Measurements from ENCODE around the gene MRPS9. TPM values are rescaled to one million over a fixed set of nuclear protein-coding genes. Genes with fewer than 3 reads are reported as not detected.

The MRPS9 gene
- 23.9 and 28.4 TPM in 2 replicates for total RNA-seq
- polyA plus RNA-seq (2012), result 17.1 TPM

DNA sequence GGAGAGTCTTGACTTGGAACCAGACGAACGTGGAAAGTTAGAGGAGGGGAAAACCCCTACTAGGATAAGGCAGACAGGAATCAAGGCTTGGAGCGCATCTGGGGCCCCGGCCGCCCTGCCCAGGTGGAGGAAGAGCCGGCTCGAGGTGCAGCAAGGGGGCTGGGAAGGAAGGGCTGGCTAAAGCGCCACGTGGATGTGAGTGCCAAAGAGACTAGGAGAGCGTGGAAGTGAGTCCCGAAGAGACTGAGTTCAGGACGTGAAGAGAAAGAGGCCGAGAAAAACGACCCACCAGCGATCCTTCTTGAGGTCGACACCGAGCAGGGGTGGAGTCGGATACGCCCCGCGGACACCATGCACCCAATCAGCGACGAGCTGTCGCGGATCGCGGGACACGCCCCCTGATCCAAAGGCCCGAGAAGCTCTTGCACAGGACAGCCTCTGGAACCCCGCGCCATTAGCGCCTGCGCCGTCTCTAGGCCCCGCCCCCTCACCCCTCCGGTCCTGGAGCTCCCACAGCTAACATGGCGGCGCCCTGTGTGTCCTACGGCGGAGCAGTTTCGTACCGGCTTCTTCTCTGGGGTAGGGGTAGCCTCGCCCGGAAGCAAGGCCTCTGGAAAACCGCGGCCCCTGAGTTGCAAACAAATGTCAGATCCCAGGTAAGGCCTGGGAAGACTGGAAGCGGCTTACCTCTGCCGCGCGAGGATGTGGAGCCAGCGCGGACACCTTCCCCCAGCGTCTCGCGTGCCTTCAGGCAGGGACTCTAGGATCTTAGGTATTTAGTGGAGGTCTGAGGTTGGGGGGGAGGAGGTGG lies at the start of gene MRPS9:
MRPS9 (plus strand) TSS at position 498 of the 811 bp plus-strand sequence; CDS start at position 522, 24 bp downstream.
- peak; percentile 98 for DNase-seq (ENCODE audit: low read depth)

DNA sequence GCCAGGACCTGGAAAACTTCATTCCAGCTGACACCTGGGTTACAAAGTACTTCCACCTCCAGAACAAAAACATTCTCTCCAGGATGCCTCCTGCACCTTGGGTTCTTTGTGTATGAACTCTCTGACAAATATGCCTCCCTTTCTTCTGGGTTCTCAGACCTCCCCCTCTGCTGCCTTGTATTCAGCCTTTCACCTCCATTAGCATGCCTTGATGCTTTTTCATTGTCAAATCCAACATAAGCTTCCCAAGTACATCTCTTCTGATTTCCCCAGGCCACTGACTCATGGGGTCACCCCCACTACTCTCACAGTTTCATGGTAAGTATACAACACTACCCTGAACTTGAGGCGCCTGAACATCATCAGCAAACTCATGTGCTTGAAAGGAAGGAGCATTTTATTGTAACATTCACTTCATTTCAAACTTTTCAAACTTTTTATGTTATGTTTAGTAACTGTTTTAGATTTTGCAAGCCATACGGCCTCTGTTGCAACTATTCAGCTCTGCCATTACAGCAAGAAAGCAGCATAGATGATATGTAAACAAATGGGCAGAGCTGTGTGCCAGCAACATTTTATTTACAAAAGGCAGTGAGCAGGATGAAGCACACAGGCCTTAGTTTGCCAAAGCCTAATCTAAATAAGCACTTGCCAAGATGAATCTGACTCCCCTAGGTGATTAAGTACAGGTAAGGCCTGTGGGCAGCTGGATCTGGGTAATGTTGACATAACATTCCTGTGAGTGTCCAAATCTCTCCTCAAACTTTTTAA lies 32.5 kb upstream of the MRPS9 start:
- no peak for DNase-seq (ENCODE audit: low read depth)

DNA sequence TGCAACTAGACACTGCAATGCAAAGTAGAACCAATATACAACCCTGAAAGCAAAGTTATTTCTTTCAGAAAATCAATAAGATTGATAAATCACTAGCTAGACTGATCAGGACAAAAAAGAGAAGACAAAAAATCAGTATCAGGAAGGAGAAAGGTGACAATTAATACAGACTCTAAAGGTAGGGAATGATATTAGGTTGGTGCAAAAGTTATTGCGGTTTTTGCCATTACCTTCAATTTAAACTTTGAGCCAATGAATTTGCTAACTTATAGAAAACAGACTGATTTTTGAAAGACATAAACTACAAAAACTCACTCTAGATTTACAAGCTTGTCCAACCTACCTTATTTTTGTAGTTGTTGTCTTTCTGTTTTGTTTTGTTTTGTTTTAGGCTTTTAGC lies 30.5 kb upstream of the MRPS9 start:
- DNase-seq (ENCODE audit: low read depth), result no peak

DNA sequence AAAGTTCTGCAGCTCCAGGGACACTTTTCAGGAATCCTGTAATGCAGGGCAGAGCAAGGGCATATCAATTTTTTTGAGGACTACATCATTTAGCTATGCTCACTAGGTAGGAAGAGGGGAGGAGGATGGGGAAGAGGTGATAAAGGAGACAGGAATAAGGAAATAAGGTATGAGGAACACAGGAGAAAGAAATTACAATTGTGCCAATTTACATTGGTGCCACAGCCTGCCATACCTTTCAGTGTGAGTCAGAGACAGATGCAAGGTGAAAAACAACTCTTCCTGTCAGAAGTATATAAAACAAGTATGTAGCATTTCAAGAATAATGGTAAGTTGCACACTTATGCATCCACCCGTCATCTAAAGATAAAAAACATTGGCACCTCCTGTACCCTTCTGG lies 5.4 kb upstream of the MRPS9 start:
- no peak for DNase-seq (ENCODE audit: low read depth)

DNA sequence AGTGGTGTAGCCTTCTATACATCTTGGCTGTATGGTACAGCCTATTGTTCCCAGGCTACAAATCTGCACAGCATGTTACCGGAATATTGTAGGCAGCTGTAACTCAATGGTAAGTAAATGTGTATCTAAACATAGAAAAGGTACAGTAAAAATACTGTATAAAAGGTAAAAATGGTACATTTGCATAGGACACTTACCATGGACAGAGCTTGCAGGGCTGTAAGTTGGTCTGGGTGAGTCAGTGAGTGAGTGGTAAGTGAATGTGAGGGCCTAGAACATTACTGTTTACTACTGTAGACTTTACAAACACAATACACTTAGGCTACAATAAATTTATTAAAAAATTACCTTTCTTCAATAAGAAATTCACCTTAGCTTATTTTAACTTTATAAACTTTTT lies 3.7 kb upstream of the MRPS9 start:
- DNase-seq (ENCODE audit: low read depth), result no peak

DNA sequence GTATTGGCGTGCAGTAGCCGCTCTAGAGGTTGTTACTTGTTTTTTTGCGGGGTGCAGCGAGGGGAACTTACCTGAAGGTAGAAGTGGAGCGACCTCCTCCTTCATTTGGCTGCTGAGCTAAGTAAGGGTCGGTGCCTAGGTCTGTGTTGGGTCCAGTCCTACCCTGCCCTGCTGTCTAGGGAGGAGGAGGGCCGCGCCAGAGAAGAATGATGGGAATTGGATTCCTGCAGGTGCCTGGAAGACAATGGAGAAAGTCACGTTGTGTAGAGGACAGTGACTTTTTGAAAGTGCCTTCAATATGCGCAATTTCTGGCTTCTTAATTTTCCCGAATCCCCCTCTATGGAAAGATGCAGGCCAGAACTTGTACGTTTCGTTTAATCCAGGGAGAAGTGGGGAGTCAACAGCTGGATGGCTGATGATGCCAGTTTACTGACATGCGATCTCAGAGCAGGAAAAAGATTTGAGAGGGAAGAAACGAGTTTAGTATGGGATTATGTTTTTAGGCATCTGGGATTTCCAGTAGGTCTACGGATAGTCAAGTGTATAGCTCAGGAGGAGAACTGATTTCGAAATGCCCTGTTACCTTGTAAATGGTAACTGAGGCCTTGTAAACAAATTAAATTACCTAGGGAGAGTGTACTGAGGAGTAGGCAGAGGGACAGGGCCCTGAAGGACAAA lies 653 bp downstream of the MRPS9 start:
- peak; percentile 15 for DNase-seq (ENCODE audit: low read depth)

DNA sequence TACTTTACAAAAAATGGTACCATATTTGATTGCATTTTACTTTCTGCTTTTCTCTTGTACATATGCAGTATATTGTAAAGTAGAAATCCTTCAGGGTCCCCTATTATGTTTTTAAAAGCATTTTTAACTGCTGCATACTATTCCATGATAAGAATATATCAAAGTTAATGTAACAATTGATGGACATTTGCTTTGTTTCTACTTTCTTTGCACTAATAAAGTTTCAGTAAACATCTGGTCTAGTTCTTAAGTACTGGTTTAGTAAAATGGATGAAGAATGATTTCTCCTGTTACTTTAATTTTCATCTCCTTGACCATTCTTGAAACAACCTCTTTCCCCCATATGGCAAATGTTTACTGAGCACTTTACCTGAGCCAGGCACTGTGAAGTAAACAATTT lies 1.7 kb downstream of the MRPS9 start:
- DNase-seq (ENCODE audit: low read depth), result no peak

DNA sequence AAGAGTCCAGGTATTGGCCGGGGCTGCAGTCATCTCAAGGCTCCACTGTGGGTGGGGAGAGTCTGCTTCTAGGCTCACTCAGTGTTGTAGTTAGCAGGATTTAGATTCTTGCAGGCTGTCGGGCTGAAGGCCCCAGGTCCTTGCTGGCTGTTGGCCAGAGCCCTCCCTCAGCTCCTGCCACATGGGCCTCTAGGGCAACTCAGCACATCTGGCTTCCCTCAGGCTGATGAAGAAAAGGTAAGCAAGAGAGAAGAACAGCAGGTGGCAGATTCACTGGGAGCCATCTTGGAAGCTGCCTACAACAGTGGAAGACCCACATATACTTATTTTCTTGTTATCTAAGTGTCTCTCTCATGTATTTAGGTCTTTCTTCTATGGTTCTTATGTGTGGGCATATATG lies 4.3 kb downstream of the MRPS9 start:
- no peak for DNase-seq (ENCODE audit: low read depth)

DNA sequence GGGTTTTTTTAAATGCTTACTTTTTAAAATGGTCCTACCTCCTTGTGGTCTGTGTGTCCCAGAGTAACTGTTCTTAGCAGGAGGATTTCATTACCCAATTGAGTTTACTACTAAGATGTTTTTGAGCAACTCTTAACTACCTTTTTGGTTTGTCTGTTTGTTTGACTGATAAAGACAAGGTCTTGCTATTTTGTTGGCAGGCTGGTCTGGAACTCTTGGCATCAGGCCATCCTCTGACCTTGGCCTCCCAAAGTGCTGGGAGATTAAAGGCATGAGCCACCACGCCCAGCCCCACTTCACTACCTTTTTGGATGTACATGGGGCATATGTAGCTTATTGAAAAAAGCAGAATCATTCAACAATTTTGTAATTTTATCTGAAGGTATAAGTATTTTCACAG lies 14.9 kb downstream of the MRPS9 start:
- peak; percentile 13 for DNase-seq (ENCODE audit: low read depth)

DNA sequence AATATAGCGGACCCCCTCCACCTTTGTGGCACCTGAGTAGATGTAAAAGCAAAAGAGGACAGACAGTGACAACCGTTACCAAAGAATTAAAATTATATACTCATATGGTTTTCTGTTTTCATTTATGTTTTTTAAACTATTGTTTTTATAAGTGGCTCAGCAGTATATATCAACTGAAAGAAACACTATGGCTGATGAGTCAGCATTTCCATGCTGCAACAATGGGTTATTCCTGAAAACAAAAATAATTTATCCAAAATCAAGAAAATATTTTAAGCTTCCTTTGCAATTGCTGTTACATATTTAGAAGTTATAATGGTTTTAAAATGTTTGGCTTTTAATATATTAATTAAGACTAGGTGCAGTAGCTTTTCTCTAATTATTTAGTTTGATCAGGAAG lies 17.7 kb downstream of the MRPS9 start:
- DNase-seq (ENCODE audit: low read depth), result no peak

DNA sequence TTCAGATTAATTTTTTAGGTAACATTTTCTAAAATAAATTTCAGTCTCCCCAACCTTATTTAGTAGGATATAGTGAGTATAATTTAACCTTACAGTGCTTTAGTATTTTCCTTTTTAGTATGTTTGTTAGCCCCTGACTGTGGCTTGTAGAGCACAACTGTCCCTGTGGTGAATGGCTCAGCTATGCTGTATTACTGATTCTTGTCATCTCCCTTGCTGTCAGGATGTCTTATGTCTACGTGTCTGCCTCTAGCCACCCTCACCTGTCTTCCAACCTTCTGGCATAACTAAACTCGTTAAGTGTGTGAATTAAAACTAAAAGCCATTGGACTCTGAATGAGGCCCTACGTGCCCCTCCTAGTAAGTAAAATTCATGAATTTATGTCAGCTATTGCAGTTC lies 18.4 kb downstream of the MRPS9 start:
- peak; percentile 3 for DNase-seq (ENCODE audit: low read depth)

DNA sequence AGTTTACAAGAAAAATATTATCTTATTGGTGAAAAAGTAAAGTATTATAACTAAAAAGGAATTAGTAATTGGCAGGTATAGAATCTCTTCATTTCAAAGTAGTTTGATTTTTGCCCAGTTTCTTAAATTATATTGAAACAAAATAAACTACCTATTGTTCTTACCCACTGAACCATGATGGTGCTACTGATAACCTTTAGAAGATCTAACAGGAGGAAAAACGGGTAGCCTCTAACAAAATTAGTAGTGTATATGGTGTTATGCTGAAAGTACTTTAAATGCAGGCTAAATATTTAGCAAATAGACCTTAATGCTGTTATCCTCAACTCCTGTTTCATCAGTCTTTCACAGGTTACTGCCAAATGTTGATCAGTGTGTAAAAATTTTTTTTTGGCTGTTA lies 19.1 kb downstream of the MRPS9 start:
- no peak for DNase-seq (ENCODE audit: low read depth)

DNA sequence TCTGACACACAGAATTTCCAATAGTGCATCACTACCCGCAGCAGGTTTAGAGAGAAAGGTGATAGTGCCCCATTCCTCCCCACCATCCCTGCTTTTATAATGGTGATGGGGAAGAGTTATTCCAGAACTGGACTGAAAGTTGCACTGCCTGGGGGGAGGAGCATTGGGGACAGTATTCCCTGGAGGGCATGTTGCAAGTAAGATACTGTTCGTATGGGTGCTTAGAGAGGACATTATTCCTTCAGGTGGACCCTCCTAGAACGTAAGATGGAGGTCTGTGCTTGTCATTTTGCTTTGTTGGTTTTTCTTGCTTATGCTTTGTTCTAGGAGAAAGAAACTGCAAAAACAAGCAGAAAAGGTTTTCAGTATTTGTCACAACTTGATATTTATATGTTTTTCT lies 23.7 kb downstream of the MRPS9 start:
- no peak for DNase-seq (ENCODE audit: low read depth)

DNA sequence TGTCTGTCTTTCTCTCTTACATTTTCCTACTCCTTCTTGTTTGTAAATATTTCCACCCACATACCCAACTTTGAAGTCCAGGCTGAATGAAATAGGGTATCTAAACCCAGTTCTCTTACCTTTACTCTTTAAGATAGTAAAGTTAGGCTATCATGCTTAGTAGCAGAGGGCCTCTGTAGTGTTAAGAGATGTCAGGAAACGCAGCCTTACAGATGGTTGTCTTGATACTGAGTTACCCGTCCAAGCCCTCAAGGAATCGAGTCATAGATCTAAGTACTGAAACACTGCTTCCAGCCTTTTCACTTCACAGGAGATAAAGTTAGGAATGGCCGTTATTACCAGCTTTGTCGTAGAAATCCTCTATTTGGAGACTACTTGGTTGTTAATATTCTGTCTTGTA lies 24.3 kb downstream of the MRPS9 start:
- DNase-seq (ENCODE audit: low read depth), result no peak

DNA sequence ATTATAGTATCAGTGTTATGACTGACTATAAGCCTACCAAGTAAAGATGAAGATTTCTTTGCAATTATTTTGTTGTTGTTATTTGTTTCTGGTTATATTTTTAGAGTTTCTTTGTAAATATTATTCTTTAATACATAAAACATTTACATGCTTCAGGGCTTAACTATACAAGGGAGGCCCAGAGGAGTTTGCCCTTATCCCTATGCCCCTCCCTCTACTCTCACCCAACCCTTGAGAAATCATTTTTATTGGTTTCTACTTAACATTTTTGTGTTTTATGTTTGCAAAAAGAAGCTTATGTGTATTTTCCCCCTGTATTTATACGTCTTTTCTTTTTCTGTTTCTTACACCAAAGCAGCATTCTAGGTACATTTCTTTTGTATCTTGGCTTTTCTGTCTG lies 30.5 kb downstream of the MRPS9 start:
- no peak for DNase-seq (ENCODE audit: low read depth)

DNA sequence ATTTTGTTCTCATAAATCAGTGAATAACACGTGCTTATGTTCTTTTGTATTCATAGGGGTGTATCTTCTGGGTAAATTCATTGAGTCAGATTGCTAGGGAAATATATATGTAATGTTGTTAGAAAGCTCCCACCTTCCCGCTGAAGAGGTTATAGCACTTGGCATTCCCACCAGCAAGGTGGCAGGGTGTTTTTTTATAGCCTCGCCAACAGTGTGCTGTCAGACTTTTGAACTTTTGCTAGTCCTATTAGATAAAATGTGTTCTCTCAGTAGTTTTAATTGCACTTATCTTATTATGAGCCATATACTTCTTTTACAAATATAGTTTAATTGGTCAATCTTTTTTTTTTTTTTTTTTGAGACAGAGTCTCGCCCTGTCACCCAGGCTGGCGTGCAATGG lies 31.0 kb downstream of the MRPS9 start:
- no peak for DNase-seq (ENCODE audit: low read depth)

DNA sequence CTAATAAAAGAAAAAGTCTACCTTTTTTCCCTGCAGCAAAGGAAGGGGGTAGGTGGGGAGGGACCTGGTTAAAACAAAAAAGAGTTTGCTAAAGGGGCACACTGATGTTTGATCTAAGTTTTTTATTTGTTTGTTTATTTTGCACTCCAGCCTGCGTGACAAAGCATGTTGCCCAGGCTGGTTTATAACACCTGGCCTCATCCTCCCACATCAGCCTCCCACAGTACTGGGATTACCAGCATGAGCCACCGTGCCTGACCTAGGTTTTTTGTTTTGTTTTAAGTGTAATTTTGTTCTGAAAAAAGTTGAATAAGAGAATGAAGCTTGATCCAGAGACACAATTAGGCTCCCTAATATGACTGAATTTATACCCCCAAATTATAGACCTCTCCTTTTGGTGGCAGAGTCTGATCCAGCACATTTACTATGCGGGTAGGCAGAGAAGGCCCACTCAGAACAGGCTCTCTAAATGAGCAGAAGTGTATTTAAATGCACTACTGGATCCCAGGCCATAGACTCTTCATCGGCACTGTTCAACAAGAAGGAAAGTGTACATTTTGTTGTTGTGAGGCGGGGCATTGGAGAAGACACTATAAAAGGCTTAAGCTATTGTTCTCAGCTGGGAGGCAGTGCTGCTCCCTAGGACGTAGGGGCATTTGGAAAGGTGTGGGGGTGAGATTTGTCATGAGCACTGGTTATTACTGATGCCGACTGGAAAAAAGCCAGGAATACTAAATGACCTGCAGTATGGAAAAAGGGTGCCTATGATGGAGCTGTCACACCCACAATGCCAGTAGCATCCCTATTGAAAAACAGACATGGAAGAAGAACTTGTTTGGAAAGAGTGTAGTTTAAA lies 32.4 kb downstream of the MRPS9 start:
- DNase-seq (ENCODE audit: low read depth), result no peak

DNA sequence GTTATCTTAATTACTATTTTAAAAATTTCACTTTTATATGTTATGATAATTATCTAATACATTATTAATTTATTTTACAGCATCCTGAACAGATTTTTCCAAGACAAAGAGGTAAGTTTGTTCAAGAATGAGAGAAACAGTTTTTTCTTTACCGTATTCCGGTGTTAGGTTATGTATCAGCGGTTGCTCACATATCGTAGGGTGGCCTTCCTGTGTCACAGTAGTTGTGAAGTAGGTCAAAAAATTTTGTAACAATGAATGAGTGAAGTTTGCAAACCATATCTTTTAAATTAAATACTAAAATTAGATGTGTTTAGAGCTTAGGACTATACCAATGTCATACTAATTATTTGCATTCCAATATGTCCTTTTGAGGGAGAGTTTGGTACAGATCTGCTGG lies 33.5 kb downstream of the MRPS9 start:
- DNase-seq (ENCODE audit: low read depth), result no peak

DNA sequence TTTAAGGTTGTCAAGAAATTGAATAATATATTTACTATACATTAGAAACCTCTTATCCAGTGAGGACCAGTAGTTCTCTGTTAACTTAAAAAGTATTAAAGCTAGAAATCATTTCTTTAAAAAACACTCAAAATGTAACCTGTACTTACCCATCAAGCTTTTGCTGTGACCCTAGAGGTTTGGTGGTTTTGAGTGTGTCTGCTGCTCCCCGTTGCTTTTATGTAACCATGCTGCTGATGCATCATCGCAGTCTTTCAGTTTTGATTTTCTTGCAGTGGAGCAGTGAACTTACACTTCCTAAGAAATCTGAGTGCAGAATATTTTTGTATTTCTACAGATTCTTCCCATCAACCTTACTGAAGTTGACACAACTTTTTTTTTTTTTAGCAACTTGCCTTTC lies 34.2 kb downstream of the MRPS9 start:
- DNase-seq (ENCODE audit: low read depth), result no peak

DNA sequence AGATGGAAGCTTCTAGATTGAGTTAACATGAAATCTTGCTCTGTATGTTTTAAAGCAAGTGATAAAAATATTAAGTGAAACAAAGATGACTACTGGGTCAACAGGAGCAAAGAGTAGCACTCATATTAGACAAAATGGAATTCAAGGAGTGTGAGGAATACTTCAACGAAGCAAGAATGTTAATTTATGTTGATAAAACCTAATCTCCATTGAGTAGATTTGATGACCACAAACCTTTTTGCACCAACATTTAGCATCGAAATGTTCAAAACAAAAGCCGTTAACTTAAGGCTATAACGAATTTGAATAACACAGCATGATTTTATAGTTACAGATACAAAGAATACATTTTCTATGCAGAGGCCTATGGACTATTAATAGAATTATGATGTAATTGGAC lies 35.7 kb downstream of the MRPS9 start:
- no peak for DNase-seq (ENCODE audit: low read depth)

DNA sequence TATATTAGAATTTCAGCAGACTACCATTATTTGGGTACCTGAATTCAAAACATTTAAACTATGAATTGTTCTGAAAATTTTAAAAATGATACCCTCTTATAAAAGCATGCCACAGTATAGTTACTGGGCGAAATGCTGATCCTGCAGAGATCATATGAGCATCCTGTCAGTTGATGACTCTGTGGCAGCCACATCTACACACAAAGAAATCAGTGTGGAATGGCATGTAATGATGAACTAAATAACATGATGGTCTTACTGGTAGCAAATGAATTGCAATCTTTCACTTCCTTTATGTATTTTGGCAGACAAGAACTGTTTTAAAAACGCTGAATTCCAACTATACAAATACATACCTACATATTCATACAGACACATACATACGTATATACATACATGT lies 38.3 kb downstream of the MRPS9 start:
- DNase-seq (ENCODE audit: low read depth), result no peak

All from myocyte (in vitro differentiated cells).